Endodermal cell (in vitro differentiated cells): ENCODE measurements around the gene TREX2. TPM values are rescaled to one million over a fixed set of nuclear protein-coding genes. Genes with fewer than 3 reads are reported as not detected.

Source experiments
- DNase-seq: peaks from one replicate; pipeline ENCODE4 v3.0.0-alpha.2; 2017
- H3K27ac ChIP-seq: 2 replicates; pipeline ENCODE4 v1.5.1; 2013; ENCODE audit warnings: mild to moderate bottlenecking, low read depth, low read length, moderate library complexity
- H3K27me3 ChIP-seq: 2 replicates; pipeline ENCODE4 v1.6.1; 2013; ENCODE audit warnings: mild to moderate bottlenecking, low read length, moderate library complexity; ENCODE audit not compliant: insufficient read depth, control insufficient read depth, poor library complexity, severe bottlenecking
- H3K36me3 ChIP-seq: 2 replicates; pipeline ENCODE4 v1.7.0; 2013; ENCODE audit warnings: mild to moderate bottlenecking, low read length, moderate library complexity; ENCODE audit not compliant: control insufficient read depth, insufficient read depth
- H3K4me1 ChIP-seq: one replicate; pipeline ENCODE4 v1.7.0; 2013; ENCODE audit warnings: low read length; ENCODE audit not compliant: control insufficient read depth, insufficient read depth
- H3K4me3 ChIP-seq: 2 replicates; pipeline ENCODE4 v1.5.1; 2013; ENCODE audit warnings: mild to moderate bottlenecking, low read length, moderate library complexity
- H3K9ac ChIP-seq: 2 replicates; pipeline ENCODE4 v1.6.1; 2013; ENCODE audit warnings: mild to moderate bottlenecking, low read length, moderate library complexity; ENCODE audit not compliant: poor library complexity, severe bottlenecking; ENCODE audit errors: extremely low read depth
- H3K9me3 ChIP-seq: 2 replicates; pipeline ENCODE4 v1.6.1; 2013; ENCODE audit warnings: mild to moderate bottlenecking, low read length, moderate library complexity; ENCODE audit not compliant: control insufficient read depth
- H3K27ac Mint-ChIP-seq: 2 replicates; pipeline ENCODE4 v1.8.0; 2020; ENCODE audit warnings: mixed read lengths
- H3K27me3 Mint-ChIP-seq: 2 replicates; pipeline ENCODE4 v1.8.0; 2021; ENCODE audit warnings: mild to moderate bottlenecking, mixed read lengths; ENCODE audit not compliant: insufficient read depth
- H3K36me3 Mint-ChIP-seq: 2 replicates; pipeline ENCODE4 v1.8.0; 2020; ENCODE audit warnings: low read depth, mixed read lengths
- H3K4me1 Mint-ChIP-seq: 2 replicates; pipeline ENCODE4 v1.8.0; 2020; ENCODE audit warnings: mixed read lengths
- H3K4me3 Mint-ChIP-seq: 2 replicates; pipeline ENCODE4 v1.8.0; 2020; ENCODE audit warnings: mild to moderate bottlenecking, moderate library complexity, mixed read lengths
- H3K9me3 Mint-ChIP-seq: 2 replicates; pipeline ENCODE4 v1.8.0; 2020; ENCODE audit warnings: mild to moderate bottlenecking, mixed read lengths
- CTCF ChIP-seq: fragments of 200-600 bp; sonication (generic); conservative IDR thresholded peaks from 2 replicates; pipeline ENCODE4 v1.5.0; 2021; ENCODE audit warnings: antibody characterized with exemption, mild to moderate bottlenecking
- WGBS, 2 experiments: methylation state at CpG; one replicate each; pipeline versions ENCODE4 v1.1.5 to v1.1.7; 2013; ENCODE audit warnings: missing lambda C conversion rate in 2 of 2, mixed read lengths in 1 of 2; ENCODE audit not compliant: insufficient coverage in 1 of 2, insufficient read length in 1 of 2; 5-methylcytosine and 5-hydroxymethylcytosine counted together
- total RNA-seq, 2 donors: library from RNA; stranded (reverse); fragmentation: NEBNext Ultra II Directional in 1 of 2; extraction: Animal tissue kit (Norgen Biotek cat#: 25700) in 1 of 2; gene quantifications; 2 replicates in 1 of 2; 3 replicates in 1 of 2; pipeline ENCODE4 v1.2.1, GENCODE V29; 2021

TREX2 gene
- total RNA-seq, 2 donors from 2014 or later: 0.35 to 0.70 TPM

- H3K36me3 ChIP-seq: no peaks in the 10 kb centered on the region
- H3K9ac ChIP-seq: no peak overlapping the region
- no peaks in the 10 kb centered on the region for H3K4me1 ChIP-seq
- peaks cover 68% of the 10 kb centered on the region for H3K9me3 Mint-ChIP-seq
- no peaks in the 10 kb centered on the region for H3K36me3 Mint-ChIP-seq
- H3K27ac ChIP-seq: no peak overlapping the region
- no peaks in the 10 kb centered on the region for H3K27me3 Mint-ChIP-seq
- no peak for DNase-seq
- no peaks in the 10 kb centered on the region for H3K27me3 ChIP-seq
- TF ChIP-seq CTCF: no peak
- no peaks in the 10 kb centered on the region for H3K9me3 ChIP-seq
- no peak overlapping the region for H3K4me3 ChIP-seq
- 97 to 98% methylated on average over 15 to 77 of the region's 91 CpGs for WGBS, 2 experiments
- no peak overlapping the region for H3K27ac Mint-ChIP-seq
- no peaks in the 10 kb centered on the region for H3K4me1 Mint-ChIP-seq
- no peak overlapping the region for H3K4me3 Mint-ChIP-seq
Observed at GRCh38 chrX:153420851-153421599, 24.8 kb downstream of the TREX2 start.

- no peak for TF ChIP-seq CTCF
- Mint-ChIP-seq H3K9me3 (peaks cover 68% of the 10 kb centered on the region), H3K4me1 (no peaks in the 10 kb centered on the region), H3K27ac (no peak overlapping the region), H3K4me3 (no peak overlapping the region), H3K36me3 (no peaks in the 10 kb centered on the region), H3K27me3 (peaks cover 3% of the 10 kb centered on the region)
- Histone ChIP-seq H3K27ac (no peak overlapping the region), H3K27me3 (peaks cover under 1% of the 10 kb centered on the region), H3K9me3 (no peaks in the 10 kb centered on the region), H3K4me3 (no peak overlapping the region), H3K36me3 (no peaks in the 10 kb centered on the region), H3K4me1 (no peaks in the 10 kb centered on the region), H3K9ac (no peak overlapping the region)
- 95 to 97% methylated on average over 5 to 8 of the region's 8 CpGs for WGBS, 2 experiments
- no peak for DNase-seq
Observed at GRCh38 chrX:153417637-153418036, 28.2 kb downstream of the TREX2 start.

GRCh38 chrX:153416781-153417450, 28.9 kb downstream of the TREX2 start:
- no peak overlapping the region for H3K27ac Mint-ChIP-seq
- no peak overlapping the region for H3K4me3 Mint-ChIP-seq
- peaks cover 8% of the 10 kb centered on the region for H3K27me3 ChIP-seq
- H3K27ac ChIP-seq: no peak overlapping the region
- H3K9me3 Mint-ChIP-seq: peaks cover 72% of the 10 kb centered on the region
- H3K27me3 Mint-ChIP-seq: peaks cover 10% of the 10 kb centered on the region
- no peaks in the 10 kb centered on the region for H3K36me3 ChIP-seq
- H3K9me3 ChIP-seq: no peaks in the 10 kb centered on the region
- H3K9ac ChIP-seq: no peak overlapping the region
- H3K4me1 ChIP-seq: no peaks in the 10 kb centered on the region
- WGBS, 2 experiments: 60 to 74% methylated on average over 1 to 12 of the region's 12 CpGs
- no peak for DNase-seq
- H3K36me3 Mint-ChIP-seq: no peaks in the 10 kb centered on the region
- no peaks in the 10 kb centered on the region for H3K4me1 Mint-ChIP-seq
- no peak for TF ChIP-seq CTCF
- no peak overlapping the region for H3K4me3 ChIP-seq
